Measurements from ENCODE around the gene MUC13.
"Not testable (repeated sequence)": the region's sequence is repeated elsewhere in the genome, so short reads cannot be mapped to it uniquely, and the experiment has no call there.

MUC13 gene

DNA sequence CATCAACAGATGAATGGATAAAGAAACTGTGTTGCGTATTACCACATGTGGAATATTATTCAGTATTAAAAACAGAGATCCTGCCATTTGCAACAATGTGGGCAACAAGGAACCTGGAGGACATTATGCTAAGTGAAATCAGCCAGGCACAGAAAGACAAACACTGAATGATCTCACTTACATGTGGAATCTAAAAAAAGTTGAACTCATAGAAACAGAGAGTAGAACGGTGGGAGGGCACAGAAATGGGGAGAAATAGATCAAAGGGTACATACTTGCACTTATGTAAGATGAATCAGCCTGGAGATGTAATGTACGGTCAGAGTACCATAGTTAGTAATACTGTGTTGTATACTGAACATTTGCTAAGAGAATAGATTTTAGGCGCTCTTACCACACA, 29.8 kb upstream of the MUC13 start:
- Histone ChIP-seq H3K27ac (ENCODE audit: insufficient read depth in 1 of 2, low read depth in 1 of 2, low read length in 2 of 2, poor library complexity in 1 of 2, severe bottlenecking in 2 of 2) (no peak overlapping the region), H3K4me3 (ENCODE audit: control insufficient read depth in 1 of 7, extremely low read depth in 1 of 7, insufficient read depth in 4 of 7, low read depth in 2 of 7, low read length in 6 of 7) (no peak overlapping the region), H3K9me3 (ENCODE audit: control extremely low read depth in 1 of 5, control insufficient read depth in 4 of 5, insufficient read depth in 2 of 5, low read depth in 1 of 5, low read length in 4 of 5) (no peaks in the 10 kb centered on the region), H3K36me3 (ENCODE audit: control insufficient read depth in 4 of 4, insufficient read depth in 4 of 4, low read length in 3 of 4) (no peaks in the 10 kb centered on the region), H3K27me3 (replicated peaks in 2 of 5; ENCODE audit: control insufficient read depth in 4 of 5, insufficient read depth in 5 of 5, low read length in 4 of 5) (no peaks in the 10 kb centered on the region), H3K4me1 (ENCODE audit: control extremely low read depth in 1 of 4, control insufficient read depth in 4 of 4, insufficient read depth in 4 of 4, low read length in 3 of 4) (peaks cover 0 to 10% (median 5%) of the 10 kb centered on the region in 4 experiments)
- DNase-seq, result no peak
- 100% methylated on average over 1 of the region's 4 CpGs for WGBS (ENCODE audit: insufficient coverage)
- ChIA-PET POLR2A (no interaction called here), CTCF (interaction anchor here (1.3 kb wide), 1 partner anchor 18 kb away, joined by 3 read pairs; no protein-coding TSS in a partner anchor)

DNA sequence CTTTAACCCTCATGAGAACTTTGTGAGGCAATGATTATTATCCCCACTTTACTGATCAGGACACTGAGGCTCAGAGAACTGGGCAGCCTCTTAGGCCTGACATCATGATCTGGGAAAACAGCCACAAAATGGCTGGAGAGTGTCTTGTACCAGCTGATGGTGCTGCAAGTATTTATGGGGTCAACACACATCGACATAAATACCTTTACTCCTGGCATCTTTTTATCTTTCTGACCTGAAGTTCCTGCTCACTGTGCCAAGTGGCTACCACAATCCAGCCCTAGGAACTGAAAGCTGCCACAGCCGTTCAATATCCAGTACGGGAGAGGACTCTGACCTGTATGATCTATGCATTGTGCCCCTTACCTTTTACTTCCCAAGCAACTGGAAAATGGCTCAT, 29.2 kb upstream of the MUC13 start:
- no peaks in the 10 kb centered on the region for H3K36me3 ChIP-seq (ENCODE audit: control insufficient read depth in 4 of 4, insufficient read depth in 4 of 4, low read length in 3 of 4)
- H3K9me3 ChIP-seq (ENCODE audit: control extremely low read depth in 1 of 5, control insufficient read depth in 4 of 5, insufficient read depth in 2 of 5, low read depth in 1 of 5, low read length in 4 of 5), result no peaks in the 10 kb centered on the region
- no peak overlapping the region for H3K27ac ChIP-seq (ENCODE audit: insufficient read depth in 1 of 2, low read depth in 1 of 2, low read length in 2 of 2, poor library complexity in 1 of 2, severe bottlenecking in 2 of 2)
- POLR2A ChIA-PET, result no interaction called here
- WGBS (ENCODE audit: insufficient coverage), result 25% methylated on average over 3 of the region's 3 CpGs
- no peaks in the 10 kb centered on the region for H3K27me3 ChIP-seq (replicated peaks in 2 of 5; ENCODE audit: control insufficient read depth in 4 of 5, insufficient read depth in 5 of 5, low read length in 4 of 5)
- no peak for DNase-seq
- CTCF ChIA-PET, result interaction anchor here (1.3 kb wide), 1 partner anchor 19 kb away, joined by 3 read pairs; no protein-coding TSS in a partner anchor
- H3K4me3 ChIP-seq (ENCODE audit: control insufficient read depth in 1 of 7, extremely low read depth in 1 of 7, insufficient read depth in 4 of 7, low read depth in 2 of 7, low read length in 6 of 7), result no peak overlapping the region
- H3K4me1 ChIP-seq (ENCODE audit: control extremely low read depth in 1 of 4, control insufficient read depth in 4 of 4, insufficient read depth in 4 of 4, low read length in 3 of 4), result peaks cover 0 to 10% (median 3%) of the 10 kb centered on the region in 4 experiments

DNA sequence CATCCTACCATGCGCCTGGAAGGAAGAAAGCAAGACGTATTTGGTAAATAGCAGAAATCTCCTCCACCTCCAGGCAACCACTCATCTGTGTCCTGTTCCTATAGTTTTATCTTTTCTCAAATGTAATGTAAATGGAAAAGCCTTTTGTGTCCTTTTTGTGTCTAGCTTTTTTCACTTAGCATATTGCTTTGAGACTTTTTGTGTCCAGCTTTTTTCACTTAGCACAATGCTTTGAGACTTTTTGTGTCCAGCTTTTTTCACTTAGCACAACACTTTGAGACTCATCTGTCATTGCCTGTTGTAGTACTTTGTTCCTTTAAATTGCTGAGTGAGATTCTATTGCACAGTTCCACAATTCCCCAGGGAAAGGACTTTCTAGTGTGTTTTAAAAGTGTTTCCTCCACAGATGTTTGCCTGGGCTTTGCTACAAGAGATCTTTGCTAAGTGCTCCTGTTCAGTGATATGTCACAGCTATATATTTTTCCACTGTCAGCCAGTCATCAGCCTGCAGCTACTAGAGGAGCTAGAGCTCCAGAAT, 27.9 kb upstream of the MUC13 start:
- H3K9me3 ChIP-seq (ENCODE audit: control extremely low read depth in 1 of 5, control insufficient read depth in 4 of 5, insufficient read depth in 2 of 5, low read depth in 1 of 5, low read length in 4 of 5), result no peaks in the 10 kb centered on the region
- ChIA-PET POLR2A (interaction anchor here (0.6 kb wide), 1 partner anchor 87 kb away, joined by 4 read pairs; no protein-coding TSS in a partner anchor), CTCF (interaction anchor here (1.1 kb wide), 1 partner anchor 10 kb away, joined by 3 read pairs; no protein-coding TSS in a partner anchor)
- H3K27ac ChIP-seq (ENCODE audit: insufficient read depth in 1 of 2, low read depth in 1 of 2, low read length in 2 of 2, poor library complexity in 1 of 2, severe bottlenecking in 2 of 2), result no peak overlapping the region
- H3K36me3 ChIP-seq (ENCODE audit: control insufficient read depth in 4 of 4, insufficient read depth in 4 of 4, low read length in 3 of 4), result no peaks in the 10 kb centered on the region
- H3K4me3 ChIP-seq (ENCODE audit: control insufficient read depth in 1 of 7, extremely low read depth in 1 of 7, insufficient read depth in 4 of 7, low read depth in 2 of 7, low read length in 6 of 7), result no peak overlapping the region
- H3K27me3 ChIP-seq (replicated peaks in 2 of 5; ENCODE audit: control insufficient read depth in 4 of 5, insufficient read depth in 5 of 5, low read length in 4 of 5), result no peaks in the 10 kb centered on the region
- DNase-seq, result no peak
- no CpG with 5 or more reads among the region's 2 CpGs for WGBS (ENCODE audit: insufficient coverage)
- peaks cover 0 to 10% (median 3%) of the 10 kb centered on the region in 4 experiments for H3K4me1 ChIP-seq (ENCODE audit: control extremely low read depth in 1 of 4, control insufficient read depth in 4 of 4, insufficient read depth in 4 of 4, low read length in 3 of 4)

DNA sequence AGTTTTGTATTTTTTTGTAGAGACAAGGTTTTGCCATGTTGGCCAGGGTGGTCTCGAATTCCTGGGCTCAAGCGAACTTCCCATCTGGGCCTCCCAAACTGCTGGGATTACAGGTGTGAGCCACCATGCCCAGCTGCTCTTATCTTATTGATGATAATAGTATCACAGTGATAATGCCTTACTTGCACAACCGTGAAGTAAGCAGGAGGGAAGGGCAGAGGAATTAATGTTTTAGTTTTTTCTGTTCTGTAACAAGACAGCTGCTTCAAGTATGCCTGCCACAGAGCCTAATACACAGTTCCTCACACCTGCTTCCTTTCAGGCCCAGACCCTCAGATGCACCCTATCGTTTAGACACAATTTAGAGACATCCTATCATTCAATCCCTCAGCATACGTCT, 26.1 kb upstream of the MUC13 start:
- CTCF ChIA-PET, result no interaction called here
- no CpG with 5 or more reads among the region's 5 CpGs for WGBS (ENCODE audit: insufficient coverage)
- DNase-seq, result peak in 1 of 3 donors; percentile 22
- POLR2A ChIA-PET, result no interaction called here
- peaks cover 0 to 7% (median 0%) of the 10 kb centered on the region in 4 experiments for H3K4me1 ChIP-seq (ENCODE audit: control extremely low read depth in 1 of 4, control insufficient read depth in 4 of 4, insufficient read depth in 4 of 4, low read length in 3 of 4)
- H3K27me3 ChIP-seq (replicated peaks in 2 of 5; ENCODE audit: control insufficient read depth in 4 of 5, insufficient read depth in 5 of 5, low read length in 4 of 5), result no peaks in the 10 kb centered on the region
- no peaks in the 10 kb centered on the region for H3K36me3 ChIP-seq (ENCODE audit: control insufficient read depth in 4 of 4, insufficient read depth in 4 of 4, low read length in 3 of 4)
- peaks cover 0 to 1% (median 0%) of the 10 kb centered on the region in 5 experiments for H3K9me3 ChIP-seq (ENCODE audit: control extremely low read depth in 1 of 5, control insufficient read depth in 4 of 5, insufficient read depth in 2 of 5, low read depth in 1 of 5, low read length in 4 of 5)
- no peak overlapping the region for H3K27ac ChIP-seq (ENCODE audit: insufficient read depth in 1 of 2, low read depth in 1 of 2, low read length in 2 of 2, poor library complexity in 1 of 2, severe bottlenecking in 2 of 2)
- no peak overlapping the region for H3K4me3 ChIP-seq (ENCODE audit: control insufficient read depth in 1 of 7, extremely low read depth in 1 of 7, insufficient read depth in 4 of 7, low read depth in 2 of 7, low read length in 6 of 7)

DNA sequence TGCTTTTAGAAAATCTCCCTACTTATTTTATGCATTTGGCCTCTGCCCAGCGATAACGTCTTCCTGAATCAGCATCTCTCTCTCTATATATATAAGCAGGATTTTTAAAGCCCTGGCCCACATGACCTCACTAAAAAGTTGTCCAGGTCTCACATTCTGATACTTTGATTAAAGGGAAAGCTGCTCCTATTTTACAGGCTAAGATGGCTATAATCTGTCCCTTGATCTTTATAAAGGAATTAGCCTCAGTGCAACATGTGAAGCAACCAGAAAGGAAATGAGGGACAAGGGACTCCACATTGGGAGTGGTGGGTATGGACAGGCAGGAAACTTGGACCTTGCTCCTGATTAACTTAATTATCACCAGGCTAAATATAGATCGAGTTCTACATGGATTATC, 25.6 kb upstream of the MUC13 start:
- Histone ChIP-seq H3K4me3 (ENCODE audit: control insufficient read depth in 1 of 7, extremely low read depth in 1 of 7, insufficient read depth in 4 of 7, low read depth in 2 of 7, low read length in 6 of 7) (no peak overlapping the region), H3K27me3 (replicated peaks in 2 of 5; ENCODE audit: control insufficient read depth in 4 of 5, insufficient read depth in 5 of 5, low read length in 4 of 5) (no peaks in the 10 kb centered on the region), H3K4me1 (ENCODE audit: control extremely low read depth in 1 of 4, control insufficient read depth in 4 of 4, insufficient read depth in 4 of 4, low read length in 3 of 4) (peaks cover 0 to 7% (median 0%) of the 10 kb centered on the region in 4 experiments), H3K36me3 (ENCODE audit: control insufficient read depth in 4 of 4, insufficient read depth in 4 of 4, low read length in 3 of 4) (no peaks in the 10 kb centered on the region), H3K27ac (ENCODE audit: insufficient read depth in 1 of 2, low read depth in 1 of 2, low read length in 2 of 2, poor library complexity in 1 of 2, severe bottlenecking in 2 of 2) (no peak overlapping the region), H3K9me3 (ENCODE audit: control extremely low read depth in 1 of 5, control insufficient read depth in 4 of 5, insufficient read depth in 2 of 5, low read depth in 1 of 5, low read length in 4 of 5) (peaks cover 0 to 1% (median 0%) of the 10 kb centered on the region in 5 experiments)
- CTCF ChIA-PET, result no interaction called here
- no peak for DNase-seq
- WGBS (ENCODE audit: insufficient coverage), result no CpG with 5 or more reads among the region's 3 CpGs
- POLR2A ChIA-PET, result no interaction called here

DNA sequence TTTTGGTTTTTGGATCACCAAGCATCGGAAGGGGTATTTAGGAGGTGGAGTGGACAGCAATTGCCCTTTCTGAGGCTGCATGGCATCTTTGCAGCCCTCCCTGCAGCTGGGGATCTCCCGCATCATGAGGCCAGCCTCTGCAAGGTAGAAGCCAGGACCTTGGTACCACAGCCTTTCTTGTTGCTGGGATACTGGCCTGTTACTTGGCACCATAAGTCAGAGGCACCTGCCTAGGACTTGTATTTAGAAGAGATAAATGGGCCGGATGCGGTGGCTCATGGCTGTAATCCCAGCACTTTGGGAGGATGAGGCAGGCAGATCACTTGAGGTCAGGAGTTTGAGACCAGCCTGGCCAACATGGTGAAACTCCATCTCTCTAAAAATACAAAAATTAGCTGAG, 23.4 kb upstream of the MUC13 start:
- DNase-seq; H3K27ac ChIP-seq (ENCODE audit: insufficient read depth in 1 of 2, low read depth in 1 of 2, low read length in 2 of 2, poor library complexity in 1 of 2, severe bottlenecking in 2 of 2); POLR2A ChIA-PET; H3K9me3 ChIP-seq (ENCODE audit: control extremely low read depth in 1 of 5, control insufficient read depth in 4 of 5, insufficient read depth in 2 of 5, low read depth in 1 of 5, low read length in 4 of 5); H3K4me1 ChIP-seq (ENCODE audit: control extremely low read depth in 1 of 4, control insufficient read depth in 4 of 4, insufficient read depth in 4 of 4, low read length in 3 of 4); H3K36me3 ChIP-seq (ENCODE audit: control insufficient read depth in 4 of 4, insufficient read depth in 4 of 4, low read length in 3 of 4); H3K4me3 ChIP-seq (ENCODE audit: control insufficient read depth in 1 of 7, extremely low read depth in 1 of 7, insufficient read depth in 4 of 7, low read depth in 2 of 7, low read length in 6 of 7); CTCF ChIA-PET; H3K27me3 ChIP-seq (replicated peaks in 2 of 5; ENCODE audit: control insufficient read depth in 4 of 5, insufficient read depth in 5 of 5, low read length in 4 of 5): not testable (repeated sequence)
- WGBS (ENCODE audit: insufficient coverage), result 100% methylated on average over 4 of the region's 4 CpGs

DNA sequence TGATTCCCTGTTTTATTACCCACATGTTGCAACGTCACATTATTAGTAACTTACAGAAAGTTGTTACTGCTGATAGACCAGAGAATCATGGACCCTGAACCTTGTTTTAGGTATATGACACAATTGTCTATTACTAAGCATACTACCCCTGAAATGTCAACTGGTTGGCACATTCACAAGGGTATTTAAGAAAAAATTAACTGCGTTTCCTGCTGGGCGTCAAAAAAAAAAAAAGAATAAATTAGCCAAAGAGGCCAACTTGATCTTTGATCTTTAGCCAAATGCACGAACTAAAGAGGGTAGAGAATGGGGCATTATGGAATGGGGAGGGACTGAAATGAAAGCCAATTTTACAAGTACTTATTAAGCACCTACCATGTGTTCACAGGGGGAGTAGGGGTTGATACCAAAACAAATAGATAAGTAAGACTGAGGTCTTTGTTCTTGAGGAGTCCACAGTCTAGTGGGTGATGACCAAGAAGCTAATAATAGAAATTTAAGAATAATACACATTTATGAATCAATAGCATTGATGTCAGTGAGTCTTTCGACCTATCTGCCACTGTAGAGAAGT, 17.8 kb upstream of the MUC13 start:
- H3K27me3 ChIP-seq (replicated peaks in 2 of 5; ENCODE audit: control insufficient read depth in 4 of 5, insufficient read depth in 5 of 5, low read length in 4 of 5), result no peaks in the 10 kb centered on the region
- WGBS (ENCODE audit: insufficient coverage), result 92% methylated on average over 2 of the region's 5 CpGs
- DNase-seq, result no peak
- H3K36me3 ChIP-seq (ENCODE audit: control insufficient read depth in 4 of 4, insufficient read depth in 4 of 4, low read length in 3 of 4), result no peaks in the 10 kb centered on the region
- CTCF ChIA-PET, result interaction anchor here (1.3 kb wide), 1 partner anchor 15 kb away, joined by 3 read pairs; no protein-coding TSS in a partner anchor
- peaks cover 0 to 3% (median 0%) of the 10 kb centered on the region in 4 experiments for H3K4me1 ChIP-seq (ENCODE audit: control extremely low read depth in 1 of 4, control insufficient read depth in 4 of 4, insufficient read depth in 4 of 4, low read length in 3 of 4)
- POLR2A ChIA-PET, result no interaction called here
- H3K27ac ChIP-seq (ENCODE audit: insufficient read depth in 1 of 2, low read depth in 1 of 2, low read length in 2 of 2, poor library complexity in 1 of 2, severe bottlenecking in 2 of 2), result no peak overlapping the region
- H3K9me3 ChIP-seq (ENCODE audit: control extremely low read depth in 1 of 5, control insufficient read depth in 4 of 5, insufficient read depth in 2 of 5, low read depth in 1 of 5, low read length in 4 of 5), result peaks cover 0 to 1% (median 0%) of the 10 kb centered on the region in 5 experiments
- no peak overlapping the region for H3K4me3 ChIP-seq (ENCODE audit: control insufficient read depth in 1 of 7, extremely low read depth in 1 of 7, insufficient read depth in 4 of 7, low read depth in 2 of 7, low read length in 6 of 7)

Measured in common myeloid progenitor, CD34-positive (primary cell).